Measurements from ENCODE around the gene ASNSD1.

Gene ASNSD1

DNA sequence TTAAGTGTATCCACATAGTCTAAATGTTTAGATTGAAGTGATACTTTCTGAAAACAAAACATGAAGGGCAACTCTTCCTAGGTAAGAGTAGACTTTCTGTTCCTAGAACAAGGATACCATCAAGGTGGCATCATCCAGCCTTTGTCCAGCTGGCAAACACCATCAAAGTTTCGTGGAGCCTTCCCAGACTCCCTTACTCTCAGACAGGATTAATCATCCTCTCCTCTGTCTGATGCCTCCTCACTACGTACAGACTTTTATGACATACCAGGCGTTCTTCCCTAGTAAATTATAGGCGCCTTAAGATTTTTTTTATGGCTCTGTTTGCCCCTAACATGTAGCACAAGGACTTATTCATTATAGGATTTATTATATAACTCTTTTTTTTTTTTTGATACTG, 29.4 kb upstream of the ASNSD1 start:
- TF ChIP-seq POLR2AphosphoS5 (IDR thresholded peaks at IDR 0.05; ENCODE audit: low read depth) (no peak), SPI1 (IDR thresholded peaks at IDR 0.05; ENCODE audit: borderline replicate concordance, low read depth) (no peak)
- Histone ChIP-seq H3K27ac (replicated peaks) (no peak overlapping the region), H3K4me3 (replicated peaks; ENCODE audit: insufficient read depth, low read length) (no peak overlapping the region), H3K27me3 (ENCODE audit: insufficient read depth, poor library complexity, severe bottlenecking) (no peaks in the 10 kb centered on the region)
- no peak for DNase-seq (ENCODE audit: low read depth in 1 of 2, low spot score in 1 of 2)

DNA sequence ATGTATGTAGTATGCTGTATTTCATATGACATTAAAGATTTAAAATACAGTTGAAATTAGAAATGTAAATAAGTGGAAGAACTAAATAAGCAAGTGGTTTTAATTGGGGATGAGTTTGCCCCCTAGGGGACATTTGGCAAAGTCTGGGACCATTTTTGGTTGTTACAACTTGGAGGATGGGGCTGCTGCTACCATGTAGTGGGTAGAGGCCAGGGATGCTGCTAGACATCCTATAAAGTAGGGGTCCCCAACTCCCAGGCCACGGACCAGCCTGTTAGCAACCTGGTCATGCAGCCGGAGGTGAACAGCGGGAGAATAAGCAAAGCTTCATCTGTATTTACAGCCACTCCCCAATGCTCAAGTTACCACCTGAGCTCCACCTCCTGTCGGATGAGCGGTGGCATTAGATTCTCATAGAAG, 27.9 kb upstream of the ASNSD1 start:
- H3K27me3 ChIP-seq (ENCODE audit: insufficient read depth, poor library complexity, severe bottlenecking): no peaks in the 10 kb centered on the region
- peak in 1 of 2 experiments; percentile 12 for DNase-seq (ENCODE audit: low read depth in 1 of 2, low spot score in 1 of 2)
- no peak for TF ChIP-seq POLR2AphosphoS5 (IDR thresholded peaks at IDR 0.05; ENCODE audit: low read depth)
- TF ChIP-seq, protein P1, sequence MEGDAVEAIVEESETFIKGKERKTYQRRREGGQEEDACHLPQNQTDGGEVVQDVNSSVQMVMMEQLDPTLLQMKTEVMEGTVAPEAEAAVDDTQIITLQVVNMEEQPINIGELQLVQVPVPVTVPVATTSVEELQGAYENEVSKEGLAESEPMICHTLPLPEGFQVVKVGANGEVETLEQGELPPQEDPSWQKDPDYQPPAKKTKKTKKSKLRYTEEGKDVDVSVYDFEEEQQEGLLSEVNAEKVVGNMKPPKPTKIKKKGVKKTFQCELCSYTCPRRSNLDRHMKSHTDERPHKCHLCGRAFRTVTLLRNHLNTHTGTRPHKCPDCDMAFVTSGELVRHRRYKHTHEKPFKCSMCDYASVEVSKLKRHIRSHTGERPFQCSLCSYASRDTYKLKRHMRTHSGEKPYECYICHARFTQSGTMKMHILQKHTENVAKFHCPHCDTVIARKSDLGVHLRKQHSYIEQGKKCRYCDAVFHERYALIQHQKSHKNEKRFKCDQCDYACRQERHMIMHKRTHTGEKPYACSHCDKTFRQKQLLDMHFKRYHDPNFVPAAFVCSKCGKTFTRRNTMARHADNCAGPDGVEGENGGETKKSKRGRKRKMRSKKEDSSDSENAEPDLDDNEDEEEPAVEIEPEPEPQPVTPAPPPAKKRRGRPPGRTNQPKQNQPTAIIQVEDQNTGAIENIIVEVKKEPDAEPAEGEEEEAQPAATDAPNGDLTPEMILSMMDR (IDR thresholded peaks at IDR 0.05; ENCODE audit: insufficient read depth, low read length): peak; percentile 35
- H3K4me3 ChIP-seq (replicated peaks; ENCODE audit: insufficient read depth, low read length): no peak overlapping the region
- H3K27ac ChIP-seq (replicated peaks): no peak overlapping the region

- H3K27me3 ChIP-seq (ENCODE audit: insufficient read depth, poor library complexity, severe bottlenecking): no peaks in the 10 kb centered on the region
- TF ChIP-seq SPI1 (IDR thresholded peaks at IDR 0.05; ENCODE audit: borderline replicate concordance, low read depth): no peak
- no peak for TF ChIP-seq GABPA (IDR thresholded peaks at IDR 0.05; ENCODE audit: low read depth)
- no peak for TF ChIP-seq REST (IDR thresholded peaks at IDR 0.05; ENCODE audit: insufficient replicate concordance, low read depth)
- TF ChIP-seq POLR2AphosphoS5 (IDR thresholded peaks at IDR 0.05; ENCODE audit: low read depth): no peak
- TF ChIP-seq, protein P1 (IDR thresholded peaks at IDR 0.05; ENCODE audit: insufficient read depth, low read length): no peak
Observed at GRCh38 chr2:189635353-189635752, 25.9 kb upstream of the ASNSD1 start.

DNA sequence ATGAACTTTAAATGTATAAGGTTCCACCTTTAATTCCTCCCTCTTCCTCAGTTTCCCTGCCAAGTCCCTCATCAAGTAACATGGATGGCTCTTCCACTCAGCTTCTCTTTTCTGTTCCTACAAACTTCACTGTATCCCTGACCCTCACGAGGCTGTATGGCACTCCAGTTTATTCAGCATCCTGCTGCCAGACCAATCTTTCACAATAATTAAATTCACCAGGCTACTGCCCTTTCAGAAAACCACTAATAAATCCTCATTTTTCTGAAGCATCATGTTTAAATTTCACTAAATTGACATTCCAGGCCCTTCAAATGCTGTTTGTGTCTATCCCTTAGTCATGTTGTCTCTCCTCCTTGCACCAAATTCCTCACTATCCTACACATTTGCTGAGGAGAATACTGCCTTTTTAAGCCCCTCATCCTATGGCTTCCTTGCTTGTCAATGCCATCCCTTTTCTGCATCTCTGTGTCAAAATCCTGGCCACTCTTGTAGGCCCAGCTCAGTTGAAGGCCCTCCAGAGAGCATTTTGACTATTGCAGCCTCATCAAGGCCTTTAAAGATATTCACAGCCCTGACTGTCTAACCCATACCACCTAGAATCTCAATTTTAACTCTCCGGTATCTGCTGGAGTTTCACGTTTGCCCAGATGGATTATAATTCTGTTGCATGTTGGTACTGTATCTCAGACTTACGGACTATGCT, 22.8 kb upstream of the ASNSD1 start:
- TF ChIP-seq POLR2AphosphoS5 (IDR thresholded peaks at IDR 0.05; ENCODE audit: low read depth) (no peak), SPI1 (IDR thresholded peaks at IDR 0.05; ENCODE audit: borderline replicate concordance, low read depth) (no peak), REST (IDR thresholded peaks at IDR 0.05; ENCODE audit: insufficient replicate concordance, low read depth) (no peak), GABPA (IDR thresholded peaks at IDR 0.05; ENCODE audit: low read depth) (no peak)
- TF ChIP-seq, protein P1 (IDR thresholded peaks at IDR 0.05; ENCODE audit: insufficient read depth, low read length): no peak
- DNase-seq (ENCODE audit: low read depth in 1 of 2, low spot score in 1 of 2): no peak
- H3K4me3 ChIP-seq (replicated peaks; ENCODE audit: insufficient read depth, low read length): no peak overlapping the region
- H3K27me3 ChIP-seq (ENCODE audit: insufficient read depth, poor library complexity, severe bottlenecking): no peaks in the 10 kb centered on the region
- H3K27ac ChIP-seq (replicated peaks): no peak overlapping the region

More at GRCh38 chr2:189635353-189635752, 25.9 kb upstream of the ASNSD1 start:
- no peak overlapping the region for H3K4me3 ChIP-seq (replicated peaks; ENCODE audit: insufficient read depth, low read length)
- no peak for DNase-seq (ENCODE audit: low read depth in 1 of 2, low spot score in 1 of 2)
- H3K27ac ChIP-seq (replicated peaks): no peak overlapping the region
